Measurements from ENCODE around the gene EBPL. TPM values are rescaled to one million over a fixed set of nuclear protein-coding genes. Genes with fewer than 3 reads are reported as not detected.
"Not testable (repeated sequence)": the region's sequence is repeated elsewhere in the genome, so short reads cannot be mapped to it uniquely, and the experiment has no call there.

Gene EBPL
- total and polyA plus RNA-seq, 2 experiments from 2014 or later = 67.7 to 68.3 TPM

GRCh38 chr13:49616676-49617065 is 74.6 kb downstream of the EBPL start:
- H3K27me3 ChIP-seq (replicated peaks; ENCODE audit: insufficient read depth) = no peaks in the 10 kb centered on the region
- no peak for DNase-seq
- H3K4me1 ChIP-seq (ENCODE audit: insufficient read depth) = 0 out of 2 replicates have a peak, but pooled peaks cover 4% of the 10 kb centered on the region
- no peak overlapping the region for H3K4me2 ChIP-seq (ENCODE audit: unreplicated experiment)
- no peaks in the 10 kb centered on the region for H3K9me3 ChIP-seq (ENCODE audit: low read depth)
- in situ Hi-C loops (cut with MboI) = no loop called here
- H3F3A ChIP-seq (ENCODE audit: insufficient read depth) = peaks cover 7% of the 10 kb centered on the region; the same call in 1 of the 2 replicates
- H3K27ac ChIP-seq = peak overlapping the region; percentile 20; the same call in 1 of the 2 replicates
- no peaks in the 10 kb centered on the region for H3K79me2 ChIP-seq (ENCODE audit: insufficient read depth)
- 31 to 33% methylated on average over 3 of the region's 3 CpGs for WGBS, 2 experiments (ENCODE audit: low coverage in 1 of 2, low lambda C conversion rate in 2 of 2, missing lambda C conversion rate in 2 of 2)
- H2AFZ ChIP-seq = peak overlapping the region; percentile 94
- H3K9ac ChIP-seq = peak overlapping the region; percentile 33; the same call in 1 of the 2 replicates
- TF ChIP-seq EZH2phosphoT487 (IDR thresholded peaks at IDR 0.05; ENCODE audit: insufficient read depth, low read depth) (no peak), EZH2 (IDR thresholded peaks at IDR 0.05; ENCODE audit: insufficient read depth, poor library complexity, severe bottlenecking) (no peak)
- no peaks in the 10 kb centered on the region for H3K9me2 ChIP-seq (ENCODE audit: insufficient read depth)
- no peaks in the 10 kb centered on the region for H3K36me3 ChIP-seq (ENCODE audit: low read depth)
- H4K20me1 ChIP-seq (ENCODE audit: insufficient read depth) = no peaks in the 10 kb centered on the region
- no peak overlapping the region for H3K4me3 ChIP-seq

GRCh38 chr13:49615836-49616675 is 75.2 kb downstream of the EBPL start:
- Histone ChIP-seq H3K9ac (peak overlapping the region; percentile 33), H3K27me3 (replicated peaks; ENCODE audit: insufficient read depth) (no peaks in the 10 kb centered on the region), H3F3A (ENCODE audit: insufficient read depth) (peaks cover 7% of the 10 kb centered on the region; the same call in 1 of the 2 replicates), H3K4me1 (ENCODE audit: insufficient read depth) (0 out of 2 replicates have a peak, but pooled peaks cover 4% of the 10 kb centered on the region), H3K79me2 (ENCODE audit: insufficient read depth) (no peaks in the 10 kb centered on the region), H3K36me3 (ENCODE audit: low read depth) (no peaks in the 10 kb centered on the region), H4K20me1 (ENCODE audit: insufficient read depth) (no peaks in the 10 kb centered on the region), H3K4me2 (ENCODE audit: unreplicated experiment) (peak overlapping the region; percentile 22), H2AFZ (peak overlapping the region; percentile 94), H3K9me3 (ENCODE audit: low read depth) (no peaks in the 10 kb centered on the region), H3K9me2 (ENCODE audit: insufficient read depth) (no peaks in the 10 kb centered on the region), H3K4me3 (no peak overlapping the region), H3K27ac (peak overlapping the region; percentile 20)
- DNase-seq = peak; percentile 18
- in situ Hi-C loops (cut with MboI) = no loop called here
- 45 to 48% methylated on average over 8 of the region's 8 CpGs for WGBS, 2 experiments (ENCODE audit: low coverage in 1 of 2, low lambda C conversion rate in 2 of 2, missing lambda C conversion rate in 2 of 2)
- TF ChIP-seq EZH2 (IDR thresholded peaks at IDR 0.05; ENCODE audit: insufficient read depth, poor library complexity, severe bottlenecking) (no peak), EZH2phosphoT487 (IDR thresholded peaks at IDR 0.05; ENCODE audit: insufficient read depth, low read depth) (no peak)

GRCh38 chr13:49612042-49612441 is 79.2 kb downstream of the EBPL start:
- H4K20me1 ChIP-seq (ENCODE audit: insufficient read depth); H3K36me3 ChIP-seq (ENCODE audit: low read depth); in situ Hi-C loops (cut with MboI); H3K4me3 ChIP-seq; H2AFZ ChIP-seq; H3K9me2 ChIP-seq (ENCODE audit: insufficient read depth); H3K4me1 ChIP-seq (ENCODE audit: insufficient read depth); H3K9ac ChIP-seq; H3K79me2 ChIP-seq (ENCODE audit: insufficient read depth); H3K9me3 ChIP-seq (ENCODE audit: low read depth); H3K27ac ChIP-seq; H3F3A ChIP-seq (ENCODE audit: insufficient read depth); H3K4me2 ChIP-seq (ENCODE audit: unreplicated experiment); H3K27me3 ChIP-seq (replicated peaks; ENCODE audit: insufficient read depth); DNase-seq: not testable (repeated sequence)
- WGBS, 2 experiments (ENCODE audit: low coverage in 1 of 2, low lambda C conversion rate in 2 of 2, missing lambda C conversion rate in 2 of 2) = 74 to 77% methylated on average over 3 of the region's 3 CpGs

Other genes starting within 250 kb of the EBPL start
- 7.3 and 10.5 TPM in 2 replicates for gene CAB39L, start 247.4 kb downstream of the EBPL start, total RNA-seq (2014; rRNA removed; shearing (Covaris generic))
- gene CAB39L, start 247.4 kb downstream of the EBPL start, polyA plus RNA-seq (2016; fragmentation: Nextera tagmentation; extraction: Ambion mirVana) = 6.1 and 7.0 TPM in 2 replicates
- 2.8 and 5.3 TPM in 2 replicates for gene SETDB2, start 247.2 kb downstream of the EBPL start, total RNA-seq (2014; rRNA removed; shearing (Covaris generic))
- 5.1 and 5.7 TPM in 2 replicates for gene SETDB2, start 247.2 kb downstream of the EBPL start, polyA plus RNA-seq (2016; fragmentation: Nextera tagmentation; extraction: Ambion mirVana)
- gene PHF11, start 195.5 kb downstream of the EBPL start, total RNA-seq (2014; rRNA removed; shearing (Covaris generic)) = 13.4 and 16.9 TPM in 2 replicates
- 29.3 and 29.6 TPM in 2 replicates for gene PHF11, start 195.5 kb downstream of the EBPL start, polyA plus RNA-seq (2016; fragmentation: Nextera tagmentation; extraction: Ambion mirVana)
- gene RCBTB1, start 105.9 kb downstream of the EBPL start, total RNA-seq (2014; rRNA removed; shearing (Covaris generic)) = 9.5 and 14.5 TPM in 2 replicates
- gene RCBTB1, start 105.9 kb downstream of the EBPL start, polyA plus RNA-seq (2016; fragmentation: Nextera tagmentation; extraction: Ambion mirVana) = 9.4 and 9.9 TPM in 2 replicates
- gene ARL11, start 63.0 kb downstream of the EBPL start, total RNA-seq (2014; rRNA removed; shearing (Covaris generic)) = not detected in 2 replicates
- not detected in 2 replicates for gene ARL11, start 63.0 kb downstream of the EBPL start, polyA plus RNA-seq (2016; fragmentation: Nextera tagmentation; extraction: Ambion mirVana)
- gene KPNA3, start 101.2 kb upstream of the EBPL start, total RNA-seq (2014; rRNA removed; shearing (Covaris generic)) = 33.0 and 36.4 TPM in 2 replicates
- gene KPNA3, start 101.2 kb upstream of the EBPL start, polyA plus RNA-seq (2016; fragmentation: Nextera tagmentation; extraction: Ambion mirVana) = 29.8 and 34.9 TPM in 2 replicates
- gene SPRYD7, start 244.9 kb upstream of the EBPL start, total RNA-seq (2014; rRNA removed; shearing (Covaris generic)) = 8.1 and 9.0 TPM in 2 replicates
- 15.8 and 16.6 TPM in 2 replicates for gene SPRYD7, start 244.9 kb upstream of the EBPL start, polyA plus RNA-seq (2016; fragmentation: Nextera tagmentation; extraction: Ambion mirVana)

All from GM23248 (cell line).